GM12891 (cell line): ENCODE measurements around the gene ACTA2.

Source experiments
- POLR2A ChIP-seq: IDR thresholded peaks from 2 replicates; pipeline ENCODE4 v1.6.1; 2011; ENCODE audit warnings: low read depth, low read length, control low read depth
- POLR2AphosphoS5 ChIP-seq: IDR thresholded peaks from 2 replicates; pipeline ENCODE4 v1.6.1; 2011; ENCODE audit warnings: low read depth, low read length, control low read depth
- TAF1 ChIP-seq: IDR thresholded peaks from 2 replicates; pipeline ENCODE4 v1.6.1; 2011; ENCODE audit warnings: low read depth, low read length, control low read depth

DNA sequence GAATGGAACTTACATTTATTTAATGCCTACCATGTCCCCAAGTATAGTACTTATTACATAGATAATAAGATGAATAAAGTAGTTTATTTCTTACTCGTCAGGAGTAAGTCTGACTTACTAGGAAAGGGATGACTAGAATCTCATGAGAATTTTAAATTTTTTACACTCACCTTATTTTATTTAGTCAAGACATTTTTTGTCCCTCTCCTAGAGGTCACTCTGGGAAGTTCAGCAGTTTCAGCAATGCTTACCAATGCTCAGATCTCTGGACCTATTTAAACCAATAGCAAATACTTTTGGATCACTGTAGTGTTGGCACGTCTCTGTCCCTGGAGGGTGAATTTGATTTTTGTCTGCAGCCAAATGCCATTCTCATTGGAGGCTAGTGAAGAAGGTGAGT lies 10.7 kb upstream of the ACTA2 start:
- TF ChIP-seq POLR2A (no peak), POLR2AphosphoS5 (no peak), TAF1 (no peak)
